Stomach (tissue), 4 donors: ENCODE data around the gene MED8.
"Not testable (repeated sequence)": the region's sequence is repeated elsewhere in the genome, so short reads cannot be mapped to it uniquely, and the experiment has no call there.

Source experiments
- CTCF ChIP-seq, 7 experiments: fragments of 450-650 bp in 4 of 7; fragments of 200-600 bp in 3 of 7; sonication (generic) in 3 of 7; IDR thresholded peaks; one replicate each; pipeline ENCODE4 v1.5.1; 2016 to 2019; ENCODE audit warnings: antibody characterized with exemption in 7 of 7, control low read depth in 2 of 7, mild to moderate bottlenecking in 1 of 7
- POLR2AphosphoS5 ChIP-seq, 3 donors: sonication (generic); formaldehyde crosslinking; IDR thresholded peaks; one replicate each; pipeline ENCODE4 v1.6.1; 2016; ENCODE audit warnings: antibody characterized with exemption in 3 of 3

- not testable (repeated sequence) for TF ChIP-seq CTCF, POLR2AphosphoS5 (IDR thresholded peaks at IDR 0.05)
Observed at GRCh38 chr1:43413426-43413825, 23.8 kb upstream of the MED8 start.
